ENCODE measurements around the gene RASA3.

Gene RASA3

GRCh38 chr13:114026481-114026880 is 105.9 kb downstream of the RASA3 start:
- TF ChIP-seq, protein P1, sequence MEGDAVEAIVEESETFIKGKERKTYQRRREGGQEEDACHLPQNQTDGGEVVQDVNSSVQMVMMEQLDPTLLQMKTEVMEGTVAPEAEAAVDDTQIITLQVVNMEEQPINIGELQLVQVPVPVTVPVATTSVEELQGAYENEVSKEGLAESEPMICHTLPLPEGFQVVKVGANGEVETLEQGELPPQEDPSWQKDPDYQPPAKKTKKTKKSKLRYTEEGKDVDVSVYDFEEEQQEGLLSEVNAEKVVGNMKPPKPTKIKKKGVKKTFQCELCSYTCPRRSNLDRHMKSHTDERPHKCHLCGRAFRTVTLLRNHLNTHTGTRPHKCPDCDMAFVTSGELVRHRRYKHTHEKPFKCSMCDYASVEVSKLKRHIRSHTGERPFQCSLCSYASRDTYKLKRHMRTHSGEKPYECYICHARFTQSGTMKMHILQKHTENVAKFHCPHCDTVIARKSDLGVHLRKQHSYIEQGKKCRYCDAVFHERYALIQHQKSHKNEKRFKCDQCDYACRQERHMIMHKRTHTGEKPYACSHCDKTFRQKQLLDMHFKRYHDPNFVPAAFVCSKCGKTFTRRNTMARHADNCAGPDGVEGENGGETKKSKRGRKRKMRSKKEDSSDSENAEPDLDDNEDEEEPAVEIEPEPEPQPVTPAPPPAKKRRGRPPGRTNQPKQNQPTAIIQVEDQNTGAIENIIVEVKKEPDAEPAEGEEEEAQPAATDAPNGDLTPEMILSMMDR (IDR thresholded peaks at IDR 0.05; ENCODE audit: low read depth, low read length): no peak

GRCh38 chr13:114025714-114026431 is 106.5 kb downstream of the RASA3 start:
- no peak for DNase-seq (ENCODE audit: extremely low read depth, low read depth)
- TF ChIP-seq, protein P1 (IDR thresholded peaks at IDR 0.05; ENCODE audit: low read depth, low read length): peak; percentile 29

More at GRCh38 chr13:114026481-114026880, 105.9 kb downstream of the RASA3 start:
- DNase-seq (ENCODE audit: extremely low read depth, low read depth): no peak

DNA sequence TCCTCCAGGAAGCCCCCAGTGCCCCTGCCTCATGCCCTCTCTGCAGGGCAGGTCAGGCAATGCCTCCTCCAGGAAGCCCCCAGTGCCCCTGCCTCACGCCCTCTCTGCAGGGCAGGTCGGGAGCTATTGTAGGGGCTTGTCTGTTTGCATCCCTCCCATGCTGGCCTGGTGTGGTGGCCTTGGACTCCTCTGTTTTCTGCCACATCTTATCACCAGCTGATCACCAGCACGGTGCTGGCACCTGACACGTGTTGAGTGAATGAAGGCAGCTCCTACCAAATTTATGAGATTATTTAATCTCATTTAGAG is 107.1 kb downstream of the RASA3 start:
- TF ChIP-seq, protein P1 (IDR thresholded peaks at IDR 0.05; ENCODE audit: low read depth, low read length): no peak
- no peak for DNase-seq (ENCODE audit: extremely low read depth, low read depth)

GRCh38 chr13:114024603-114025404 is 107.6 kb downstream of the RASA3 start:
- DNase-seq (ENCODE audit: extremely low read depth, low read depth): no peak

DNA sequence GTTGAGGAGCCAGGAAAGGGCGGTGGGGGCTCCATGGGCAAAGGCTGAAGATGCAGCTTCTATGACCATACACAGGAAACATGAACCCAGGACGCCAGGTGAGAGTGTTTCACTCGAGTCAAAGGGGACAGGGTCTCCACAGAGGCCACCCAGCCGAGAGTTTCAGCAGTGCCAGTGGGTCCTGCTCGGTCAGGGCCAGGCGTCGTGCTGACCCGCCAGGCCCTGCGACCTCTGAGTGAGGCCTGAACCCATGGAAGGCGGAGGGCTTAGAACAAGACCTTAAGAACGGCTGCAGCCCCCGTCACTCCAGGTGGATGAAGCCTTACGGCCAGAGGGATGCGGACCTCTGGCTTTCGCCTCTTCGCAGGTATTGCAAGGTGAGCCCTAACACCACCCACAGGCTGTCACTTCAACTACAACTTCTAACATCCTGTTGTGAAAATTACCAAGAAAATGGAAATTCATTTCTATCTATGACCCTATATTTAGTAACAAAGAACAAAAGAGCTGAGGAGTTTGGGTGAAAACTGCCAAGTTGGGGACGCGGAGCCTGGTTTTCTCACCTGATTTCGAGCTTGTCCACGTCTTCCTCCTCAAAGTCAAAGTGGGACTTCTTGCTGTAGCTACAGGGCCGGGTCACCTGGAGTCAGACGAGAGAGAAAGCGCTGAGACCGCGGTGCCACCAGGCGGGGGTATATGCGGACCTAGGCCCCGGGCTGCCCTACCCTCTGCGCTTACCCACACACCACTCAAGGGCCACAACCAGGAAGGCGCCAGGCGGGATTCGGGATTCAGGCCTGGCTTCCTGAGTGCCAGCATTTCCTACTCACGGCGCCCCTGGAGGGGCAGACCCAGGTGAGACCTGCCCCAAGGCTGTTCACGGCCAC is 108.5 kb downstream of the RASA3 start:
- no peak for DNase-seq (ENCODE audit: extremely low read depth, low read depth)
- TF ChIP-seq, protein P1 (IDR thresholded peaks at IDR 0.05; ENCODE audit: low read depth, low read length): no peak

More at GRCh38 chr13:114024603-114025404, 107.6 kb downstream of the RASA3 start:
- TF ChIP-seq, protein P1 (IDR thresholded peaks at IDR 0.05; ENCODE audit: low read depth, low read length): no peak

DNA sequence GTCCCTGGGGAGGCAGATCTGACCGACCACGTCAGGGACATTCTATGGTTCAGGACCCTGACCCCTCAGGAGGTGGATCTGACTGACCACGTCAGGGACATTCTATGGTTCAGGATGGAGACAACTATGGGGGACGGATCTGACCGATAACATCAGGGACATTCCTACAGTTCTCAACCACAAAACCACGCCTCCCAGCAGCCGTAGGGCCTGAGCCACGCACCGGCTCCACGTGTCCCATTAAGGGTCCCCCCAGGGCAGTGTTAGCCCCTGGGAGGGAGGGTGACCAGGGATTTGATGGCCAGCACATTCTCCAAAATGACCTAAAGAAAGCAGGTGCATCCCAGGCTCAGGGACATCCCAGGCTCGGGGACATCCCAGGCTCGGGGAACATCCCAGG is 109.5 kb downstream of the RASA3 start:
- no peak for DNase-seq (ENCODE audit: extremely low read depth, low read depth)
- TF ChIP-seq, protein P1 (IDR thresholded peaks at IDR 0.05; ENCODE audit: low read depth, low read length): no peak

Measured in AG09319 (cell line).